HG02870 (cell line): ENCODE results near the gene SSR4.

Experiments
- ATAC-seq: cut with Tn5 transposase; IDR thresholded peaks from one replicate; pipeline ENCODE4 v1.9.1; 2021; ENCODE audit warnings: mild to moderate bottlenecking, moderate library complexity; ENCODE audit not compliant: unreplicated experiment

The SSR4 gene

DNA sequence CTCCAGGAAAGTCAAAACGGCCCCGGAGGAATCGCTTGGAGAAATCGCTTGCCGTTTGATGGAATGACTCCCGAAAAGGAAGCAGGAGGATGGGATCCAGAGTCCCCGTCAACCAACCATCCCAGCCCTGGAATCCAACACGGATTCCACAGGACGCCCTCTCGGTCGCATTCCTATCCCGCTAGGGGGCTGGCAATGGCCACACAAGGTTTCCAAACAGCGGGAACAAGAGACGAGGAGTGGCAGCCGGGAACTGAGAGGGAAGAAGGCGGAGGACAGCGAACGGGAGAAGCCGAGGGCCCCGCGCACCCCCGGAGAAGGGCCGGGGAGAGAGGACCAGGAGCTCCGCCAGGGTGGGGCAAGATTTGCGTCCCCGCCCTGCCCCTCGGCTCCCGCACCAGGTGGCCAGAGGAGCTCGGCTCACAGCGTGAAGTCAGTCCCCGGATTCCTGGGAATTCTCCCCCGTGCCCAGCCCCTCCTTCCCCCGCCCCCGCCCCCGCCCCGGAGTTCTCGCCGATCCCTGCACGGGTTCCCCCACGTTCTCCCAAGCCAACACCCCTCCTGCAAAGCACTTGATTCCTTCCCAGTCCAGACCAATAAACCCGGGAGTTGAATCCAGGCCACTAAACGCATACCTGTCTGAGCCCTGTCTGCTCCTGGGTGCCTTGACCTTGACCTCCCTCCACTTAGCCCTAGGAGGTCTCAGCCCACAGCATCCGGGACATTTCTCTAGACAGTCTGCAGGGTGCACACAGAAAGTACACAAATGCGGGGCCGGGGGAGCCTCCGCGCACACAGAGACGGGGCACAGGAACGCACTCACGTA is 34.5 kb downstream of the SSR4 start:
- no peak for ATAC-seq

- ATAC-seq, result no peak
Observed at GRCh38 chrX:153829549-153829798, 35.0 kb downstream of the SSR4 start.

DNA sequence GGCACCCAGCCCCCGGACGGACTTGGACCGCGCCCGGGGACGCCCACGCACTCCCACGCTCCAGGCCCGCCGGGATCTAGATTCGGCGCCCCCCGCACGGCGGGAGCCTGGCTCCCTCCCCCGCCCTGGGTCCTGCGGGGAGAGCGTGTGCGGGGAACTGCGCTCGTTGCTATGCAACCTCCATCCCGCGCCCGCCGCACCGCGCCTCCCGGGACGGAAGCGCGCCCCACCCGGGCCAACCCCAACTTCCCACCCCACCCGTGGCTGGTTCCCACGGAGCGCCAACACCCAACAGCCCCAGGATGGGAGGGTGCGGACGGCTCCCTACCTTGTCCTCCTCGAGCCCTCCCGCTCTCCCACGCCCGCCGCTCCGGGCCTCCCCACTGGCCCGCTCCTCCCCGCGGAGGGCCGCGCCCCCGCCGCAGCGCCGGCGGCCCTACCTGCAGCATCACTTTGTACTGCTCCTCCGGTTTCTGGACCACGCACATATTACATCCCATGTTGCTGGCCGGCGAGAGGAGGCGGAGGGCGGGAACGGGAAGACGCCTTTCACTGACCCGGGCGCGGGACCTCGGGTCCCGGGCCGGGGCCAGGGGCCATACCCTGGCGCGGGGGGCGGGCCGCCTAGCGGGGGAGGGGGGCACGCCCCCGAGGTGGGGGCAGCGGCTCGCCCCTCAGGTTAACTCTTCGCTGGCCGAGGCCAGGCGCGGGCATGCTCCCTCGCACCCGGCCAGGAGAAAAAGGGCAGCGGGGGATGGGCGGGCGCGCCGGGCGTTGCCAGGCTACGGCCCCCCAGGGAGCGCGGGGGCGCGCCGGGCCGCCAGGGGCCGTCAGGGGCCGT is 35.6 kb downstream of the SSR4 start, which contains the start of gene PDZD4:
TSS of gene PDZD4 (minus strand) at position 746 of the 841 bp plus-strand sequence. CDS start at position 500, 246 bp downstream.
- no peak for ATAC-seq

DNA sequence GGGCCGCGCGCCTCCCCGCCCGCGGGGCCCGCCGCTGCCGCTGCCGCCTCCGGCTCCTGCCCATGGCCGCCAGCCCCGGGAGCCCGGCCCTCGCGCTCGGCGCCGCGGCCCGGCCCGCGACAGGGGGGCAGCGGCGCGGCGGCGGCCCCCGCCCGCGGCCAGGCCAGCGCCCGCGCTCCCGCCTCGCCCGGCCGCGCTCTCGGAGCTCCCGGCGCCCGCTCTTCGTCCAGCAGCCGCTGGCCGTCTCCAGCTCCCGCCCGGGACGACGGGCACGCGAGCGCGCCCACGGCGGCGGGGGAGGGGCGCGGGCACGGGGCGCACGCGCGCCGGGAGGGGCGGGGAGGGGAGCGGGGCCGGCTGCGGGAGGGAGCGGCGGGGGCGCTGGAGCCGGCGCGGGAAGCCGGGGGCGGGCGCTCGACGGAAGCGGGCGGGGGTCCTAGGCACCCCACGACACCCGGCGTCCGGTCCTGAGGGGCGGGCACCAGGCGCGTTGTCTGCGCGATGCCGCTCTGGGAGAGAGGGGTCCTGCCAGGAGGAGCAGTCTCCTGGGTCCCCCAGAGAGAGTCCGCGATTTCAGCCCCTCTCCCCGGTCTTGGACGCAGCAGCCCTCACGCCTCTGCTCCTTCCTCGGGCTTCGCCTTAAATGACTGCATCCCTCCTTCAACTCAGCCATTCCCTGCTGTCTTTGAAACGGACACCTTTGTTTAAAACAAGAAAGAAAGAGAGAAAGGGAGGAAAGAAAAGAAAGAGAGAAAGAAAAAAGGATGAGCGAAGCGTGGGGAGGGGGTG is 36.4 kb downstream of the SSR4 start:
- no peak for ATAC-seq

DNA sequence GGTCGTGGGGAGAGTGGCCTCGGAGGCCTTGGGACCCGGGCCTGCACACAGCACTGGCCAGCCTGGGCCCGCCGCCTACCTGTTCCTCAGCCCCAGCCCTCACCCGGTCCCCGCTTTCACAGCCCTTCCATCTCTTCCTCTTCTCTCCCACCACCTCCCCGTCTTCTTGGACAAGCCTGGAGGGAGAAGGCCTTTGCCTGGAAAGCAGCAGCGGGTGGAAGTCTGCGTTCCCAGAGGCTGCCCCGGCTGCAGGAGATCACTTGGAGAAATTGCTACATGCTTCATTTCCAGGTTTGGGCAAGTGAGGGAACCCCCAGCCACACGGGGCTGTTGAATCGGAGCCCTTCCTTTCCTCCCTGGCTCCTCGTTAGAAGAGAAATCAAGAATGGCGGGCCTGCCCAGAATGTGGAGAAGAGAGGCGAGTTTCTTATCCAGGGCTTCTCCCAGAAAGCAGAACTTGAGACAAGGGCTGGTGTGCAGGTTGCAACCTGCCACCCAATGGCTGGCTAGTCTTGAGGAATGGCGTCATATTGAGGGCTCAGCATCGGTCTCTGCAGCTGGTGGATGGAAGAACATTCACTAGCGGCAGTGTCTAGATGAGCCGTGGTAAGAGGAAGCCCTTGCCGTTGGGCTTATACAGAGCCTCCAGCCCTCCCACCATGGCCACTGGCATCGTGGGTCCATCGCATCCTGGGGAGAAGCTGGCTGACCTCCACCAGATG is 37.1 kb downstream of the SSR4 start:
- no peak for ATAC-seq

DNA sequence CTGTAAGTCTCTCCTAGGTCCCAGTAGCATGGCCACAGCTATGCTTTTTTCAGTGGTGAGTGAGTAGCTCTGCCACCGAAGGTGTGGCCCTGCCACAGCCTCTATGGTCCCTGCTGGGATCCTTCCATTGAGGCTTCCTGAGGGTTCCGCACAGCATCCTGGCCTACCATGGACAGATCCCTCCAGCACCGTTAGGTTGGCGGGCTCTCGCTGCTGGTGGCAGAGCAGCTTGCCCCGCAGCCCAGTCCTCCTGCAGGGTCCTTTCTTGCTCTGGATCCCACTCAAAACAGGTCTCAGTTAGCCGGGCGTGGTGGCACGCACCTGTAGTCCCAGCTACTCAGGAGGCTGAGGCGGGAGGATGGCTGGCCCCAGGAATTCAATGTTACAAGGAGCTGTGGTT is 38.3 kb downstream of the SSR4 start:
- no peak for ATAC-seq

DNA sequence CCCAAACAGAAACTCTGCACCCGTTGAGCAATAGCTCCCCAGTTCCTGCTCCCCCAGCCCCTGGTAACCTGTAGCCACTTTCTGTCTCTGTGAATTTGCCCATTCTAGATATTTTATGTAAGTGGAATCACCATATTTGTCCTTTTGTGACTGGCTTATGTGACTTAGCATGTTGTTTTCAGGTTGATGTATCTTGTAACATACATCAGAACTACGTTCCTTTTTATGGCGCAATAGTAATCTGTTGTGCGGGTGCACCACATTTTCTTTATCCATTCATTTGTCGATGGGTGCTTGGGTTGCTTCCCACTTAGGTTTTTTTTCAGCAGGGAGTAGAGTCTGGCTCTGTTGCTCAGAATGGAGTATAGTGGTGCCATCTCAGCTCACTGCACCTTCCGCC is 42.5 kb downstream of the SSR4 start:
- ATAC-seq, result no peak

GRCh38 chrX:153844509-153845082 is 50.1 kb downstream of the SSR4 start:
- ATAC-seq, result no peak

GRCh38 chrX:153845195-153845594 is 50.7 kb downstream of the SSR4 start:
- ATAC-seq, result no peak

GRCh38 chrX:153845842-153846241 is 51.4 kb downstream of the SSR4 start:
- ATAC-seq, result no peak
